ENCODE results near the gene PRPF4.
A peak's percentile ranks its signal among the peaks of the same experiment; 100 is the strongest.

The PRPF4 gene

DNA sequence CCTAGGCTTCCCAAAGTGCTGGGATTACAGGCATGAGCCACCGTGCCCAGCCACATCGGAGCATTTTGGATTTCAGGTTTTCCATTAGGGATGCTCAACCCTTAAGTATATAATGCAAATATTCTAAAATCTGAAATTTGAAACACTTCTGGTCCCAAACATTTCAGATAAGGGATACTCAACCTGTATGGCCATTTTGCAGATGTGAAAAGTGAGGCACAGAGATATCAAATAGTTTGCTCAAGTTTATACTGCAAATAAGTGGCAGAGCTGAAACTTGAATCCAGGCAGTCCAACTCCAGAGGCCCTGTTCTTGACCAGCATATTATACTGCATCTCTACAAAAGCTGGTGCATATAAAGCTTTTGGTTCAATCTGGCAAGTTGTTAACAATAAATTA, 62.3 kb downstream of the PRPF4 start:
- Histone ChIP-seq H3K9ac (ENCODE audit: low read depth, low read length) (no peak overlapping the region), H3K9me3 (ENCODE audit: control insufficient read depth, insufficient read depth, low read length) (no peaks in the 10 kb centered on the region), H3K27ac (ENCODE audit: low read depth, low read length) (no peak overlapping the region), H3K36me3 (ENCODE audit: control insufficient read depth, insufficient read depth, low read length) (no peaks in the 10 kb centered on the region), H3K27me3 (ENCODE audit: control insufficient read depth, insufficient read depth, low read length) (peaks cover 8% of the 10 kb centered on the region; the same call in 1 of the 2 replicates), H3K4me1 (ENCODE audit: control insufficient read depth, insufficient read depth, low read length) (no peaks in the 10 kb centered on the region; the same call in 1 of the 2 replicates), H3K4me3 (ENCODE audit: low read depth, low read length) (no peak overlapping the region)

- peak within 1 kb of the TSS; percentile 81 for H3K27ac ChIP-seq (ENCODE audit: low read depth, low read length)
These were observed 64.7 kb downstream of the PRPF4 start, which contains the start of gene WDR31 for GRCh38 chr9:113340011-113340699. Gene WDR31, minus strand, starts transcription at chr9:113340275. Its CDS starts 8,253 bp downstream, at chr9:113332022.

GRCh38 chr9:113341712-113342410, 66.4 kb downstream of the PRPF4 start:
- Histone ChIP-seq H3K9me3 (ENCODE audit: control insufficient read depth, insufficient read depth, low read length) (no peaks in the 10 kb centered on the region), H3K36me3 (ENCODE audit: control insufficient read depth, insufficient read depth, low read length) (no peaks in the 10 kb centered on the region), H3K4me1 (ENCODE audit: control insufficient read depth, insufficient read depth, low read length) (no peaks in the 10 kb centered on the region; the same call in 1 of the 2 replicates), H3K27me3 (ENCODE audit: control insufficient read depth, insufficient read depth, low read length) (peaks cover 8% of the 10 kb centered on the region; the same call in 1 of the 2 replicates), H3K9ac (ENCODE audit: low read depth, low read length) (no peak overlapping the region), H3K27ac (ENCODE audit: low read depth, low read length) (no peak overlapping the region), H3K4me3 (ENCODE audit: low read depth, low read length) (no peak overlapping the region)

More at GRCh38 chr9:113340011-113340699, 64.7 kb downstream of the PRPF4 start, which contains the start of gene WDR31:
- H3K36me3 ChIP-seq (ENCODE audit: control insufficient read depth, insufficient read depth, low read length) = no peaks in the 10 kb centered on the region
- no peaks in the 10 kb centered on the region for H3K9me3 ChIP-seq (ENCODE audit: control insufficient read depth, insufficient read depth, low read length)
- no peaks in the 10 kb centered on the region; the same call in 1 of the 2 replicates for H3K4me1 ChIP-seq (ENCODE audit: control insufficient read depth, insufficient read depth, low read length)
- peaks cover 8% of the 10 kb centered on the region; the same call in 1 of the 2 replicates for H3K27me3 ChIP-seq (ENCODE audit: control insufficient read depth, insufficient read depth, low read length)
- H3K4me3 ChIP-seq (ENCODE audit: low read depth, low read length) = peak within 1 kb of the TSS; percentile 88
- H3K9ac ChIP-seq (ENCODE audit: low read depth, low read length) = peak within 1 kb of the TSS; percentile 57; the same call in 1 of the 2 replicates
